Stomach (tissue), 9 donors: ENCODE measurements around the gene ADGRG1. TPM values are rescaled to one million over a fixed set of nuclear protein-coding genes. Genes with fewer than 3 reads are reported as not detected.

Source experiments
- DNase-seq, 2 donors: peaks; one replicate each; pipeline versions ENCODE4 v3.0.0 to v3.0.0-alpha.2; 2013 to 2019
- H3K27ac ChIP-seq, 5 donors: fragments of 200-600 bp in 4 of 5; sonication (generic) in 4 of 5; one replicate each; pipeline ENCODE4 v1.5.1; 2013 to 2019; ENCODE audit warnings: mild to moderate bottlenecking in 1 of 5, moderate library complexity in 1 of 5
- H3K27me3 ChIP-seq, 3 donors: fragments of 200-600 bp; sonication (generic); one replicate each; pipeline ENCODE4 v1.5.1; 2017 to 2019; ENCODE audit warnings: mixed run types in 1 of 3
- H3K36me3 ChIP-seq, 4 donors: fragments of 200-600 bp; sonication (generic); 1 replicate in 3 of 4; 2 replicates in 1 of 4; pipeline ENCODE4 v1.5.1; 2016 to 2019
- H3K4me1 ChIP-seq, 4 donors: fragments of 200-600 bp; sonication (generic); one replicate each; pipeline ENCODE4 v1.5.1; 2016 to 2019
- H3K4me3 ChIP-seq, 4 donors: fragments of 200-600 bp; sonication (generic) in 3 of 4; one replicate each; pipeline ENCODE4 v1.5.1; 2016 to 2019; ENCODE audit warnings: mild to moderate bottlenecking in 1 of 4
- H3K9me3 ChIP-seq, 4 donors: fragments of 200-600 bp; sonication (generic); one replicate each; pipeline ENCODE4 v1.5.1; 2016 to 2019
- CTCF ChIP-seq, 7 experiments: fragments of 450-650 bp in 4 of 7; fragments of 200-600 bp in 3 of 7; sonication (generic) in 3 of 7; IDR thresholded peaks; one replicate each; pipeline ENCODE4 v1.5.1; 2016 to 2019; ENCODE audit warnings: antibody characterized with exemption in 7 of 7, control low read depth in 2 of 7, mild to moderate bottlenecking in 1 of 7
- EP300 ChIP-seq: sonication (generic); formaldehyde crosslinking; IDR thresholded peaks from one replicate; pipeline ENCODE4 v1.6.1; 2017; ENCODE audit warnings: antibody characterized with exemption
- POLR2A ChIP-seq, 4 donors: fragments of 450-650 bp; IDR thresholded peaks; one replicate each; pipeline ENCODE4 v1.6.1; 2016; ENCODE audit warnings: antibody characterized with exemption in 4 of 4, control low read depth in 2 of 4, mild to moderate bottlenecking in 1 of 4, moderate library complexity in 1 of 4
- POLR2AphosphoS5 ChIP-seq, 3 donors: sonication (generic); formaldehyde crosslinking; IDR thresholded peaks; one replicate each; pipeline ENCODE4 v1.6.1; 2016; ENCODE audit warnings: antibody characterized with exemption in 3 of 3
- WGBS, 5 donors: extraction: QIAGEN DNeasy Blood & Tissue Kit in 3 of 5; methylation state at CpG; one replicate each; pipeline versions ENCODE4 v1.1.5 to v1.1.7; 2013 to 2018; 5-methylcytosine and 5-hydroxymethylcytosine counted together
- intact Hi-C: fragments of 100-400 bp; cut with DNase I; formaldehyde crosslinking; loops from one replicate; pipeline ENCODE4 v1.15.1; 2023; ENCODE audit warnings: low total_unique reads
- polyA plus RNA-seq, 3 donors: library from polyadenylated mRNA; stranded (reverse); fragments of 200-250 nt; gene quantifications; one replicate each; pipeline ENCODE4 v1.2.3, GENCODE V29; 2013
- total RNA-seq, 5 donors: library from RNA; depleted of rRNA; stranded (reverse); fragments of >200 nt; gene quantifications; one replicate each; pipeline versions ENCODE4 v1.1.0 to v1.2.3, GENCODE V29; 2014 to 2016
- donor health status: healthy with polysubstance abuse.
- donor health status: Bipolar disorder and iron deficiency.
- donor health status: healthy.

Gene ADGRG1
- total and polyA plus RNA-seq, 8 donors, result 8.9 to 84.8 (median 32.1) TPM

- peak overlapping the region; percentile 53 to 77 (median 71) for H3K27ac ChIP-seq
- intact Hi-C loops, result loop anchor here (5.0 kb wide), 1 partner anchor 55 kb away; no protein-coding TSS in a partner anchor
- peaks cover 16 to 32% (median 24%) of the 10 kb centered on the region in 4 donors for H3K36me3 ChIP-seq
- no peak for DNase-seq
- no peaks in the 10 kb centered on the region for H3K9me3 ChIP-seq
- H3K27me3 ChIP-seq, result peaks cover 0 to 35% (median 0%) of the 10 kb centered on the region in 3 donors
- 57 to 68% (median 59%) methylated on average over 10 of the region's 10 CpGs for WGBS, 5 donors
- peaks cover 13 to 61% (median 37%) of the 10 kb centered on the region in 4 donors for H3K4me1 ChIP-seq
- TF ChIP-seq POLR2AphosphoS5 (IDR thresholded peaks at IDR 0.05), result no peak
- TF ChIP-seq CTCF (IDR thresholded peaks at IDR 0.05), result no peak
- no peak for TF ChIP-seq POLR2A (IDR thresholded peaks at IDR 0.05)
- TF ChIP-seq EP300, result no peak
- H3K4me3 ChIP-seq, result no peak overlapping the region
These were observed 18.9 kb downstream of the ADGRG1 start for GRCh38 chr16:57647136-57647875.

- TF ChIP-seq POLR2A (IDR thresholded peaks at IDR 0.05) (no peak), POLR2AphosphoS5 (IDR thresholded peaks at IDR 0.05) (no peak), EP300 (no peak), CTCF (IDR thresholded peaks at IDR 0.05) (no peak)
- Histone ChIP-seq H3K36me3 (peaks cover 16 to 40% (median 28%) of the 10 kb centered on the region in 4 donors), H3K4me3 (no peak overlapping the region), H3K9me3 (no peaks in the 10 kb centered on the region), H3K4me1 (peaks cover 13 to 53% (median 30%) of the 10 kb centered on the region in 4 donors), H3K27ac (peak overlapping the region; percentile 53 to 77 (median 71)), H3K27me3 (peaks cover 0 to 35% (median 0%) of the 10 kb centered on the region in 3 donors)
- 64 to 84% (median 71%) methylated on average over 5 of the region's 5 CpGs for WGBS, 5 donors
- DNase-seq, result no peak
- intact Hi-C loops, result loop anchor here (5.0 kb wide), 1 partner anchor 56 kb away; no protein-coding TSS in a partner anchor
These were observed 19.7 kb downstream of the ADGRG1 start for GRCh38 chr16:57648125-57648524.

- Histone ChIP-seq H3K27ac (peak overlapping the region; percentile 53 to 77 (median 71)), H3K27me3 (peaks cover 0 to 35% (median 0%) of the 10 kb centered on the region in 3 donors), H3K36me3 (peaks cover 16 to 46% (median 31%) of the 10 kb centered on the region in 4 donors), H3K9me3 (no peaks in the 10 kb centered on the region), H3K4me1 (peaks cover 13 to 46% (median 26%) of the 10 kb centered on the region in 4 donors), H3K4me3 (no peak overlapping the region)
- intact Hi-C loops, result loop anchor here (5.0 kb wide), 1 partner anchor 57 kb away; no protein-coding TSS in a partner anchor
- TF ChIP-seq CTCF (IDR thresholded peaks at IDR 0.05) (peak; percentile 94 to 100 (median 100)), EP300 (no peak), POLR2A (IDR thresholded peaks at IDR 0.05) (no peak), POLR2AphosphoS5 (IDR thresholded peaks at IDR 0.05) (peak in 1 of 3 donors; percentile 59)
- peak; percentile 88 to 90 for DNase-seq
- 39 to 49% (median 41%) methylated on average over 12 to 18 of the region's 18 CpGs for WGBS, 5 donors
These were observed 20.4 kb downstream of the ADGRG1 start for GRCh38 chr16:57648581-57649442.

- H3K4me1 ChIP-seq, result peaks cover 13 to 46% (median 26%) of the 10 kb centered on the region in 4 donors
- intact Hi-C loops, result loop anchor here (5.0 kb wide), 1 partner anchor 57 kb away; no protein-coding TSS in a partner anchor
- H3K27ac ChIP-seq, result no peak overlapping the region
- TF ChIP-seq POLR2AphosphoS5 (IDR thresholded peaks at IDR 0.05), result no peak
- no peak for TF ChIP-seq EP300
- no peak for TF ChIP-seq CTCF (IDR thresholded peaks at IDR 0.05)
- TF ChIP-seq POLR2A (IDR thresholded peaks at IDR 0.05), result no peak
- peaks cover 16 to 44% (median 29%) of the 10 kb centered on the region in 4 donors for H3K36me3 ChIP-seq
- no peak for DNase-seq
- no peak overlapping the region for H3K4me3 ChIP-seq
- 52 to 74% (median 63%) methylated on average over 5 to 6 of the region's 6 CpGs for WGBS, 5 donors
- H3K9me3 ChIP-seq, result no peaks in the 10 kb centered on the region
- peaks cover 0 to 35% (median 0%) of the 10 kb centered on the region in 3 donors for H3K27me3 ChIP-seq
These were observed 21.0 kb downstream of the ADGRG1 start for GRCh38 chr16:57649443-57649751.
